Measurements from ENCODE around the gene DNAAF2.
A peak's percentile ranks its signal among the peaks of the same experiment; 100 is the strongest.

Gene DNAAF2

GRCh38 chr14:49598189-49598484, 36.9 kb downstream of the DNAAF2 start:
- TF ChIP-seq, protein P1, sequence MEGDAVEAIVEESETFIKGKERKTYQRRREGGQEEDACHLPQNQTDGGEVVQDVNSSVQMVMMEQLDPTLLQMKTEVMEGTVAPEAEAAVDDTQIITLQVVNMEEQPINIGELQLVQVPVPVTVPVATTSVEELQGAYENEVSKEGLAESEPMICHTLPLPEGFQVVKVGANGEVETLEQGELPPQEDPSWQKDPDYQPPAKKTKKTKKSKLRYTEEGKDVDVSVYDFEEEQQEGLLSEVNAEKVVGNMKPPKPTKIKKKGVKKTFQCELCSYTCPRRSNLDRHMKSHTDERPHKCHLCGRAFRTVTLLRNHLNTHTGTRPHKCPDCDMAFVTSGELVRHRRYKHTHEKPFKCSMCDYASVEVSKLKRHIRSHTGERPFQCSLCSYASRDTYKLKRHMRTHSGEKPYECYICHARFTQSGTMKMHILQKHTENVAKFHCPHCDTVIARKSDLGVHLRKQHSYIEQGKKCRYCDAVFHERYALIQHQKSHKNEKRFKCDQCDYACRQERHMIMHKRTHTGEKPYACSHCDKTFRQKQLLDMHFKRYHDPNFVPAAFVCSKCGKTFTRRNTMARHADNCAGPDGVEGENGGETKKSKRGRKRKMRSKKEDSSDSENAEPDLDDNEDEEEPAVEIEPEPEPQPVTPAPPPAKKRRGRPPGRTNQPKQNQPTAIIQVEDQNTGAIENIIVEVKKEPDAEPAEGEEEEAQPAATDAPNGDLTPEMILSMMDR (IDR thresholded peaks at IDR 0.05), result no peak
- Histone ChIP-seq H3K27ac (peak overlapping the region; percentile 94), H3K9me3 (no peaks in the 10 kb centered on the region), H3K27me3 (no peaks in the 10 kb centered on the region), H3K4me1 (ENCODE audit: control insufficient read depth in 1 of 2, insufficient read depth in 1 of 2, low read depth in 1 of 2, low read length in 1 of 2) (peaks cover 14 to 24% of the 10 kb centered on the region in 2 experiments), H3K36me3 (peaks cover 4% of the 10 kb centered on the region), H3K4me3 (ENCODE audit: low read depth in 1 of 2, low read length in 1 of 2) (peak overlapping the region; percentile 70 to 84)

- no peak overlapping the region for H3K4me3 ChIP-seq (ENCODE audit: low read depth in 1 of 2, low read length in 1 of 2)
- H3K27me3 ChIP-seq, result no peaks in the 10 kb centered on the region
- H3K9me3 ChIP-seq, result no peaks in the 10 kb centered on the region
- H3K4me1 ChIP-seq (ENCODE audit: control insufficient read depth in 1 of 2, insufficient read depth in 1 of 2, low read depth in 1 of 2, low read length in 1 of 2), result peaks cover 6 to 18% of the 10 kb centered on the region in 2 experiments
- H3K36me3 ChIP-seq, result no peaks in the 10 kb centered on the region
- TF ChIP-seq, protein P1 (IDR thresholded peaks at IDR 0.05), result no peak
- H3K27ac ChIP-seq, result no peak overlapping the region
Observed at GRCh38 chr14:49594347-49595091, 40.5 kb downstream of the DNAAF2 start.

GRCh38 chr14:49593016-49593415, 42.0 kb downstream of the DNAAF2 start:
- TF ChIP-seq, protein P1 (IDR thresholded peaks at IDR 0.05), result no peak
- Histone ChIP-seq H3K4me3 (ENCODE audit: low read depth in 1 of 2, low read length in 1 of 2) (no peak overlapping the region), H3K36me3 (no peaks in the 10 kb centered on the region), H3K9me3 (no peaks in the 10 kb centered on the region), H3K27ac (no peak overlapping the region), H3K4me1 (ENCODE audit: control insufficient read depth in 1 of 2, insufficient read depth in 1 of 2, low read depth in 1 of 2, low read length in 1 of 2) (peaks cover 6 to 10% of the 10 kb centered on the region in 2 experiments), H3K27me3 (no peaks in the 10 kb centered on the region)

- TF ChIP-seq, protein P1 (IDR thresholded peaks at IDR 0.05), result no peak
- Histone ChIP-seq H3K27me3 (no peaks in the 10 kb centered on the region), H3K4me1 (ENCODE audit: control insufficient read depth in 1 of 2, insufficient read depth in 1 of 2, low read depth in 1 of 2, low read length in 1 of 2) (peaks cover 16 to 19% of the 10 kb centered on the region in 2 experiments), H3K27ac (no peak overlapping the region), H3K9me3 (no peaks in the 10 kb centered on the region), H3K36me3 (peaks cover under 1% of the 10 kb centered on the region), H3K4me3 (ENCODE audit: low read depth in 1 of 2, low read length in 1 of 2) (no peak overlapping the region)
Observed at GRCh38 chr14:49589387-49589786, 45.7 kb downstream of the DNAAF2 start.

- Histone ChIP-seq H3K27ac (peak overlapping the region; percentile 86), H3K36me3 (peaks cover 18% of the 10 kb centered on the region), H3K4me3 (ENCODE audit: low read depth in 1 of 2, low read length in 1 of 2) (peak overlapping the region; percentile 87 to 93), H3K27me3 (no peaks in the 10 kb centered on the region), H3K4me1 (ENCODE audit: control insufficient read depth in 1 of 2, insufficient read depth in 1 of 2, low read depth in 1 of 2, low read length in 1 of 2) (peaks cover 16 to 19% of the 10 kb centered on the region in 2 experiments), H3K9me3 (no peaks in the 10 kb centered on the region)
- TF ChIP-seq, protein P1 (IDR thresholded peaks at IDR 0.05), result peak; percentile 90
Observed at GRCh38 chr14:49586673-49587460, 48.2 kb downstream of the DNAAF2 start.
